DOHH2 (cell line): ENCODE measurements around the gene RSU1.

Source experiments
- H3F3A ChIP-seq: fragments of 200-600 bp; sonication (generic), shearing (Covaris generic); 2 replicates; pipeline ENCODE4 v1.6.0; 2016; ENCODE audit warnings: antibody characterized with exemption, mild to moderate bottlenecking; ENCODE audit not compliant: control insufficient read depth, insufficient read depth
- H3K27ac ChIP-seq: fragments of 200-600 bp; sonication (generic); 2 replicates; pipeline ENCODE4 v1.5.1; 2014; ENCODE audit warnings: low read depth, mild to moderate bottlenecking, low read length, moderate library complexity
- H3K27me3 ChIP-seq: fragments of 200-600 bp; sonication (generic); 2 replicates; pipeline ENCODE4 v1.6.1; 2014; ENCODE audit warnings: mild to moderate bottlenecking, low read length, mixed read lengths; ENCODE audit not compliant: control insufficient read depth
- H3K36me3 ChIP-seq: fragments of 200-600 bp; sonication (generic); 2 replicates; pipeline ENCODE4 v1.6.1; 2014; ENCODE audit warnings: mild to moderate bottlenecking, low read length, moderate library complexity, mixed read lengths; ENCODE audit not compliant: control insufficient read depth
- H3K4me1 ChIP-seq: fragments of 200-600 bp; sonication (generic); 2 replicates; pipeline ENCODE4 v1.6.1; 2014; ENCODE audit warnings: mild to moderate bottlenecking, low read length, mixed read lengths; ENCODE audit not compliant: control insufficient read depth
- H3K4me2 ChIP-seq: fragments of 200-600 bp; sonication (generic); 2 replicates; pipeline ENCODE4 v1.6.0; 2014; ENCODE audit warnings: mild to moderate bottlenecking, low read length, moderate library complexity
- H3K4me3 ChIP-seq: fragments of 200-600 bp; sonication (generic); 2 replicates; pipeline ENCODE4 v1.5.1; 2014; ENCODE audit warnings: mild to moderate bottlenecking, low read length, mixed read lengths
- H3K79me2 ChIP-seq: fragments of 200-600 bp; sonication (generic); 2 replicates; pipeline ENCODE4 v1.6.1; 2014; ENCODE audit warnings: mild to moderate bottlenecking, low read length, mixed read lengths; ENCODE audit not compliant: control insufficient read depth
- H3K9me2 ChIP-seq: fragments of 200-600 bp; sonication (generic); replicated peaks from 2 replicates; pipeline ENCODE4 v1.6.1; 2014; ENCODE audit warnings: mild to moderate bottlenecking, low read length, mixed read lengths; ENCODE audit not compliant: control insufficient read depth
- H3K9me3 ChIP-seq: fragments of 200-600 bp; sonication (generic); 2 replicates; pipeline ENCODE4 v1.6.1; 2014; ENCODE audit warnings: antibody characterized with exemption, low read length, mixed read lengths; ENCODE audit not compliant: control insufficient read depth, insufficient read depth
- H4K20me1 ChIP-seq: fragments of 200-600 bp; sonication (generic); 2 replicates; pipeline ENCODE4 v1.6.0; 2014; ENCODE audit warnings: low read depth, mild to moderate bottlenecking, antibody characterized with exemption, low read length, moderate library complexity; ENCODE audit not compliant: control insufficient read depth, insufficient read depth
- CTCF ChIP-seq: fragments of 200-600 bp; sonication (generic); IDR thresholded peaks from one replicate; pipeline ENCODE4 v1.5.1; 2014; ENCODE audit warnings: antibody characterized with exemption, mild to moderate bottlenecking, low read depth, low read length; ENCODE audit not compliant: poor library complexity, severe bottlenecking
- EZH2phosphoT487 ChIP-seq: fragments of 200-600 bp; sonication (generic); IDR thresholded peaks from 2 replicates; pipeline ENCODE4 v1.6.1; 2017; ENCODE audit warnings: borderline replicate concordance, mild to moderate bottlenecking, antibody characterized with exemption, low read length, moderate library complexity, mixed read lengths

Gene RSU1

GRCh38 chr10:16741540-16741939 lies 75.7 kb downstream of the RSU1 start:
- H3K79me2 ChIP-seq = no peaks in the 10 kb centered on the region
- no peaks in the 10 kb centered on the region for H3F3A ChIP-seq
- H3K27ac ChIP-seq = no peak overlapping the region
- no peaks in the 10 kb centered on the region for H4K20me1 ChIP-seq
- TF ChIP-seq EZH2phosphoT487 = no peak
- no peak for TF ChIP-seq CTCF
- H3K4me2 ChIP-seq = no peak overlapping the region
- no peaks in the 10 kb centered on the region for H3K9me3 ChIP-seq
- no peaks in the 10 kb centered on the region for H3K9me2 ChIP-seq
- no peak overlapping the region for H3K4me3 ChIP-seq
- no peaks in the 10 kb centered on the region for H3K36me3 ChIP-seq
- no peaks in the 10 kb centered on the region for H3K4me1 ChIP-seq
- H3K27me3 ChIP-seq = no peaks in the 10 kb centered on the region

GRCh38 chr10:16737420-16737819 lies 79.8 kb downstream of the RSU1 start:
- Histone ChIP-seq H3F3A (no peaks in the 10 kb centered on the region), H3K4me3 (no peak overlapping the region), H3K9me3 (no peaks in the 10 kb centered on the region), H3K4me1 (no peaks in the 10 kb centered on the region), H3K27ac (no peak overlapping the region), H3K4me2 (no peak overlapping the region), H4K20me1 (no peaks in the 10 kb centered on the region), H3K79me2 (no peaks in the 10 kb centered on the region), H3K27me3 (no peaks in the 10 kb centered on the region), H3K36me3 (no peaks in the 10 kb centered on the region), H3K9me2 (no peaks in the 10 kb centered on the region)
- TF ChIP-seq EZH2phosphoT487 (no peak), CTCF (no peak)

- H3K4me1 ChIP-seq = no peaks in the 10 kb centered on the region
- no peaks in the 10 kb centered on the region for H3K9me2 ChIP-seq
- H3K9me3 ChIP-seq = no peaks in the 10 kb centered on the region
- no peak for TF ChIP-seq EZH2phosphoT487
- TF ChIP-seq CTCF = no peak
- H3K4me2 ChIP-seq = no peak overlapping the region
- H3K36me3 ChIP-seq = no peaks in the 10 kb centered on the region
- no peaks in the 10 kb centered on the region for H3F3A ChIP-seq
- H3K4me3 ChIP-seq = no peak overlapping the region
- no peaks in the 10 kb centered on the region for H4K20me1 ChIP-seq
- H3K27ac ChIP-seq = no peak overlapping the region
- H3K27me3 ChIP-seq = no peaks in the 10 kb centered on the region
- H3K79me2 ChIP-seq = no peaks in the 10 kb centered on the region
Observed at GRCh38 chr10:16735671-16736070, 81.6 kb downstream of the RSU1 start.

- Histone ChIP-seq H3F3A (no peaks in the 10 kb centered on the region), H3K4me3 (no peak overlapping the region), H3K79me2 (no peaks in the 10 kb centered on the region), H3K9me2 (no peaks in the 10 kb centered on the region), H3K27me3 (no peaks in the 10 kb centered on the region), H3K27ac (no peak overlapping the region), H3K4me2 (no peak overlapping the region), H4K20me1 (no peaks in the 10 kb centered on the region), H3K36me3 (no peaks in the 10 kb centered on the region), H3K4me1 (no peaks in the 10 kb centered on the region), H3K9me3 (no peaks in the 10 kb centered on the region)
- no peak for TF ChIP-seq CTCF
- TF ChIP-seq EZH2phosphoT487 = no peak
Observed at GRCh38 chr10:16732376-16732775, 84.8 kb downstream of the RSU1 start.
